KOPT-K1 (cell line): Measurements from ENCODE around the gene ZNF141.
"Not testable (repeated sequence)": the region's sequence is repeated elsewhere in the genome, so short reads cannot be mapped to it uniquely, and the experiment has no call there.

Experiments used
- H3K27ac ChIP-seq: fragments of 200-600 bp; sonication (generic); 2 replicates; pipeline ENCODE4 v1.5.1; 2016; ENCODE audit warnings: antibody characterized with exemption, mild to moderate bottlenecking, low read depth, low read length; ENCODE audit not compliant: poor library complexity, severe bottlenecking
- H3K36me3 ChIP-seq: fragments of 200-600 bp; sonication (generic); 2 replicates; pipeline ENCODE4 v1.5.1; 2017; ENCODE audit warnings: antibody characterized with exemption, mild to moderate bottlenecking, low read length, moderate library complexity; ENCODE audit not compliant: insufficient read depth
- H3K9me3 ChIP-seq: fragments of 200-600 bp; sonication (generic); 2 replicates; pipeline ENCODE4 v1.5.1; 2017; ENCODE audit warnings: antibody characterized with exemption, low read length, mild to moderate bottlenecking; ENCODE audit not compliant: insufficient read depth, poor library complexity, severe bottlenecking

ZNF141 gene

DNA sequence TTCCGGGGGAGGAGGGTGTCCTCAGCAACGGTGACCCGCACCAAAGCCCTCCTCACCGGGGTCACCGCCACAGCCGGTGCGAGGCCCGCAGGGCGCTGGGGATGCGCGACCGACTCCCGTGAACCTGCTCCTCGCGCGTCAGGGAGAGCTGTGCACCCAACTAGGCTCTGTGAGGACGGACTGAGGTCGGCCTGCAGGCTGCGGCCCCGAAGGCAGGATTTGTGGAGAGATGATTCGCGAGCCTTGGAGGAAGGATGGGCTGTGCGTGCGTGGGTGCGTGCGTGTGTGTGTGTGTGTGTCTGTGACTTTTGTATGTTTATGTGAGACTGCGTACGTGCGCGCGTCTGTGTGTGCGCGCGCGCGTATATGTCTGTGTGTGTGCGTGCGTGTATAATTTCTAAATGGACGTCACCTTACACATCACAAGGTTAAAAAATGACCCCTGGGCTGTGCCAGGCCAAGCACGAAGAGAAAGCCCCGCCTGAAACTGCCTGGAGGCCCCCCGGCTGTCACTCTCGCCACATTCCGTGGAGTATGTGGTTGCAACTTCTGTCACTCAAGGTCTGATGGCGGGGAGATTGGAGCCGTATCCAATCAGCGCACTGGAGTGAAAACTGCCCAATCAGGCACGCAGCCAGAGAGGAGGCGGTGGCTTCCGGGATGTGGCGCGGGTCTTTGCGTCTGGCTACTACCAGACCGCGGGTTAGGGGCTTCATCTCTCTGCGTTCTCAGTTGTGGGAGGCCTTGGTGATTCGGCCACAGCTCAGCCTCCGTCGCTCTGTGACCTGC is at the start of gene ZNF141:
Gene ZNF141, plus strand, starts transcription at position 672 of the 789 bp plus-strand sequence. CDS start 170 bp downstream, outside the sequence.
- Histone ChIP-seq H3K27ac (no peak within 1 kb of the TSS), H3K36me3 (no peaks in the 10 kb centered on the region), H3K9me3 (peaks cover 74% of the 10 kb centered on the region)

DNA sequence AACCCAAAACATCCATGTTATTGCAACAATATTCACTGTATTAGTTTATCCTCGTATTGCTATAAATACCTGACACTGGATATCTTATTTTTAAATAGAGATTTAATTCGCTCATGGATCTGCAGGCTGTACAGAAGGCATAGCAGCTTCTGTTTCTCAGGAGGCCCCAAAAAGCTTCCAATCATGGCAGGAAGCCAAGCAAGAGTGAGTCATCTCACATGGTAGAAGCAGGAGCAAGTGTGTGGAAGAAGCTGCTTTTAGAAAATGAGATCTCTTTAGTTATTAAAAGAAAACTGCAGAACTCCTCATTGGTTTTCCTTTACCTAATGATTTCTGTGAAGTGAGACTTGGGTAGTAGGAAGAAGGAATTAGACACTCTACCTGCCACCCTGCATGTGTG is 48.7 kb upstream of the ZNF141 start:
- Histone ChIP-seq H3K27ac (no peak overlapping the region), H3K9me3 (peaks cover 34% of the 10 kb centered on the region), H3K36me3 (no peaks in the 10 kb centered on the region)

- H3K9me3 ChIP-seq = peaks cover 23% of the 10 kb centered on the region
- no peaks in the 10 kb centered on the region for H3K36me3 ChIP-seq
- no peak overlapping the region for H3K27ac ChIP-seq
These were observed 42.9 kb upstream of the ZNF141 start for GRCh38 chr4:294732-295131.

- Histone ChIP-seq H3K36me3 (no peaks in the 10 kb centered on the region), H3K9me3 (peaks cover 49% of the 10 kb centered on the region), H3K27ac (no peak overlapping the region)
These were observed 35.2 kb upstream of the ZNF141 start for GRCh38 chr4:302381-302780.

GRCh38 chr4:304516-304915 is 33.1 kb upstream of the ZNF141 start:
- H3K36me3 ChIP-seq, H3K27ac ChIP-seq: not testable (repeated sequence)

GRCh38 chr4:304969-305680 is 32.5 kb upstream of the ZNF141 start, which contains the start of gene ZNF732:
Gene ZNF732 (minus strand): TSS chr4:305474. CDS start chr4:305310, 164 bp downstream.
- Histone ChIP-seq H3K27ac (no peak within 1 kb of the TSS), H3K36me3 (no peaks in the 10 kb centered on the region), H3K9me3 (peaks cover 45% of the 10 kb centered on the region)

More at GRCh38 chr4:304516-304915, 33.1 kb upstream of the ZNF141 start:
- peaks cover 45% of the 10 kb centered on the region for H3K9me3 ChIP-seq

DNA sequence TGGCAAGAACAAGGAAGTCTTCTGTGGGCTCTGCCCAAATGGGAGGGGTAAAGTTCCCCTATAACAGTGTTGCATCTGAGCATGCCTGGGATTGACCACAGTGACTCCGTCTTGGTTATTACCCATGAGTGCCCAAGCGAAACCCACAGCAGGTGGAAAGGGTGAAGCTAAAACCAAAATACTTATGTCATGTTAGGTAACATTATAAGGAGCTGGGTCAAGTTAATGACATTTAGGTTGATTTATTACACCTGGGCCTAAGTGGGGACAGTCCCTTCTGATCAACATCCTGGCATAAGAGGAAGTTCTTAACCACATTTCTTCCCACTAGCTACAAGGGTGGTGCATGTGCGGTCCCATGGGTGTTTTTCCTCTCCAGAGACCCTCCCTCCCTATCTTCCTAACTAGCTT is 31.1 kb upstream of the ZNF141 start:
- Histone ChIP-seq H3K27ac (no peak overlapping the region), H3K9me3 (peaks cover 55% of the 10 kb centered on the region), H3K36me3 (no peaks in the 10 kb centered on the region)

- H3K9me3 ChIP-seq = peaks cover 34% of the 10 kb centered on the region
- no peak overlapping the region for H3K27ac ChIP-seq
- no peaks in the 10 kb centered on the region for H3K36me3 ChIP-seq
These were observed 27.8 kb upstream of the ZNF141 start for GRCh38 chr4:309807-310206.

GRCh38 chr4:314296-314903 is 23.2 kb upstream of the ZNF141 start:
- Histone ChIP-seq H3K27ac (no peak overlapping the region), H3K9me3 (peaks cover 18% of the 10 kb centered on the region), H3K36me3 (no peaks in the 10 kb centered on the region)

DNA sequence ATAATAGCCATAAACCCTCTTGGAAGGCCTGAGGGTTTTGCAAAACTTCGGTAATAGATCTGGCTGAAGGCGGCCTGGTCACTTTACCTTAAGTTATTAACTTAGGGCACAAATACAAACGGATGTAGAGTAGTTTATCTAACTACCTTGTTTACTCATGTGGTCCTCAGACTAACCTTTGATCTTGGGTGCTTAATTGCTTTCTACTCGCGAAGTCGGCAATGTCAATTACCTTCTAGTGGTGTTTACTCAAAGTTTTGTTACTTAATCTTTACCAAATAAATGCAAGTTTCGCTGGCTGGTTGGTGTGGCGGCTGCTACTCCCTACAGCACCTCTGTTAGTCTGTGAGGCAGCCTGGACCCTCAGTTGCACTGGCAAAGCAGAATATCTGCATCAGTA is 8.9 kb upstream of the ZNF141 start:
- H3K36me3 ChIP-seq = no peaks in the 10 kb centered on the region
- H3K27ac ChIP-seq = no peak overlapping the region
- peaks cover 17% of the 10 kb centered on the region for H3K9me3 ChIP-seq

DNA sequence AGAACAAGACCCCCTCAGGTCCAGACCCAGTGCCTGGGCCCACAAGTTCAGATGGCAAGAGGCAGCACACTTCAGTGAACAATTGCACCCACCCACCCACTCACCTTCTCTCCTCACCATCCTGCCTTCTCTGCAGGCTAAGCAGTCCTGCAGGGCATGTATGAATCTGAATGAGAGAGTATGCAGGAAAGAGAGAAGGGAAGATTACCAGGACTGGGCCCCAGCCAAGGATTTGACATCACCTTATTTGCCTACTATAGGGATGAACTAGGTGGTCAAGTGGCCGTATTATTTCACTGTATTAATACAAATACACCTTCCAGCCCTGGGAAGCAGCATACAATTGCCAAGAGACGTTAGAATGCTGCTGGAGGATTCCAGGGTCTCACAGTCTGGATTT is 2.1 kb upstream of the ZNF141 start:
- H3K27ac ChIP-seq = no peak overlapping the region

DNA sequence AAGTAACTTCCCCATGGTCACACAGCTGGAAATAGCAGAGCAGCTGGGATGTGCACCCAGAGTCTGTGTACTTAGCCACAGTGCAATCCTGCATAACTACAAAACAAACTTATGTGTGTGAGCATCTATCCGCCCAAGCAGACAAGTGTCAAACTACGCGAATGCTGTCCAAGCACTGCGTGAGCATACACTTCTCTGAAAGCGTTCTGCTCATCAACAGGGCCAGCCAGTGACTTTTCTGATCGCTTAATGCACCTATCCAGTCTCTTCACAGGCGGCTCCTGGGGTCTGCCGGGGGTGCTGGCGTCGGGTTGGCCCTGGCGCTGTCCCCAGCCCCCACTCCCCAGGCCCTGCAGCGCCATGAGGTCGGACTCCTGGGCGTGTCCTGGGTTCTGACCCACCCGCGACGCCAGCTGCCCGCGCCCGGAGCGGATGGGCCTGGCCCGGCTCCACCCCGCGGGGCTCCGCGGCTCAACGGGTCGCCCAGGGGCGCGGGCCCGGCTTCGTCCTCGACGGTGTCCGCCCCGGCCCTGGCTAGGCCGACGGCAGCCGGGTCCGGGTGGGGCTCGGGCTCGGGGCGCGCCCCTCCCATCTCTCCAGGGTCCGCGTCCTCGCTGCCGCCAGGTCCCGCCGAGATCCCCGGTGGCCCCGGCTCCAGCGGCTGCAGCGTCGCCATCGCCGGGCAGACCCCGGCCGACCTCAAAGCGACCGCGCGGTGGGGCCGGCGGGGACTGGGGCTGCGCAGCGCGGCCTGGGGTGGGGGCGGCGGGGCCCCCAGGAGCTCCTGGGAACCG is 1.3 kb upstream of the ZNF141 start:
- H3K36me3 ChIP-seq = no peaks in the 10 kb centered on the region
- peaks cover 66% of the 10 kb centered on the region for H3K9me3 ChIP-seq
- no peak overlapping the region for H3K27ac ChIP-seq

More for the DNA sequence above, 2.1 kb upstream of the ZNF141 start:
- Histone ChIP-seq H3K9me3 (peaks cover 58% of the 10 kb centered on the region), H3K36me3 (no peaks in the 10 kb centered on the region)

DNA sequence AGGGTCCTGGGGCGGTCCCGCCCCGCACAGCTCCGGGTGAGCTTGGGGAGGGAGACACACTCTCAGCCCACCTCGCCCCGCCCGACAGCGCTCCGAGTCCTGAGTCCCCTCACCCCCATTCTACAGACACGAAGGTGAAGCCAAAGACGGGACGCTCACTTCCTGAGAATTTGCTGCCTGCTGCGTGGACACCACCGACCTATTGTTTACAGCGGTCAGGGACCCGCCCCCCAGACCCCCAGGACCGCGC is 796 bp upstream of the ZNF141 start:
- H3K9me3 ChIP-seq = peaks cover 70% of the 10 kb centered on the region
- H3K36me3 ChIP-seq = no peaks in the 10 kb centered on the region
- no peak overlapping the region for H3K27ac ChIP-seq

GRCh38 chr4:337932-338758 is 531 bp downstream of the ZNF141 start:
- no peak overlapping the region for H3K27ac ChIP-seq
- H3K9me3 ChIP-seq = peaks cover 72% of the 10 kb centered on the region
- H3K36me3 ChIP-seq = no peaks in the 10 kb centered on the region
